ENCODE data around the gene ETFB.

DNA sequence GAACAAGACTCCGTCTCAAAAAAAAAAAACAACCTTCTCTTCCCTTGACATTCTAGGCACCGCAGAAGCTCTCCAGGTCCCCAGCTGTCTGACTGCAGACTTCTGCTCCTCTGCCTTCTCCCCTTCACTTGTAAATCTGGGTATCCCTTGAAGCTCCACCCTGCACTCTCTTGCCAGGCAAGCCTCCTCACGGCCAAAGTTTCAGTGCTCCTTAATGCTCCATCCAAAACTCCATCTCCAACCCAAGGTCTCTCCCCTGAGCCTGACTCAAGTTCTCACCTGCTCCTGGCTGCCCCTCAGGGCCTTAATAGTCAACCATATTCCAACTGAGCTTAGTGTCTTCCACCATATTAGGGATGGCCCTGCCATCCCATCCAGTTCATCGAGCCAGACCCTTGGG lies 4.0 kb upstream of the ETFB start:
- TF ChIP-seq, protein P1, sequence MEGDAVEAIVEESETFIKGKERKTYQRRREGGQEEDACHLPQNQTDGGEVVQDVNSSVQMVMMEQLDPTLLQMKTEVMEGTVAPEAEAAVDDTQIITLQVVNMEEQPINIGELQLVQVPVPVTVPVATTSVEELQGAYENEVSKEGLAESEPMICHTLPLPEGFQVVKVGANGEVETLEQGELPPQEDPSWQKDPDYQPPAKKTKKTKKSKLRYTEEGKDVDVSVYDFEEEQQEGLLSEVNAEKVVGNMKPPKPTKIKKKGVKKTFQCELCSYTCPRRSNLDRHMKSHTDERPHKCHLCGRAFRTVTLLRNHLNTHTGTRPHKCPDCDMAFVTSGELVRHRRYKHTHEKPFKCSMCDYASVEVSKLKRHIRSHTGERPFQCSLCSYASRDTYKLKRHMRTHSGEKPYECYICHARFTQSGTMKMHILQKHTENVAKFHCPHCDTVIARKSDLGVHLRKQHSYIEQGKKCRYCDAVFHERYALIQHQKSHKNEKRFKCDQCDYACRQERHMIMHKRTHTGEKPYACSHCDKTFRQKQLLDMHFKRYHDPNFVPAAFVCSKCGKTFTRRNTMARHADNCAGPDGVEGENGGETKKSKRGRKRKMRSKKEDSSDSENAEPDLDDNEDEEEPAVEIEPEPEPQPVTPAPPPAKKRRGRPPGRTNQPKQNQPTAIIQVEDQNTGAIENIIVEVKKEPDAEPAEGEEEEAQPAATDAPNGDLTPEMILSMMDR (IDR thresholded peaks at IDR 0.05) = no peak
- no peak for TF ChIP-seq POLR2A (IDR thresholded peaks at IDR 0.05)
